Measurements from ENCODE around the gene B4GALT1. TPM values are rescaled to one million over a fixed set of nuclear protein-coding genes. Genes with fewer than 3 reads are reported as not detected.

The B4GALT1 gene
- total RNA-seq, 1 experiment from 2014 or later: 31.4 TPM

GRCh38 chr9:33210006-33210715 lies 43.0 kb upstream of the B4GALT1 start:
- Histone ChIP-seq H3K36me3 (ENCODE audit: control insufficient read depth in 1 of 2, insufficient read depth in 2 of 2, low read length in 2 of 2) (no peaks in the 10 kb centered on the region), H3K4me3 (replicated peaks in 1 of 2; ENCODE audit: low read depth in 1 of 2, low read length in 2 of 2) (no peak overlapping the region), H3K9me2 (ENCODE audit: insufficient read depth) (no peaks in the 10 kb centered on the region; the same call in 1 of the 2 replicates), H3K4me1 (ENCODE audit: control insufficient read depth in 1 of 2, insufficient read depth in 2 of 2, low read length in 2 of 2) (peaks cover 14 to 26% of the 10 kb centered on the region in 2 experiments), H3K9me3 (ENCODE audit: control insufficient read depth in 1 of 2, insufficient read depth in 1 of 2, low read depth in 1 of 2, low read length in 2 of 2) (no peaks in the 10 kb centered on the region), H3K79me2 (ENCODE audit: insufficient read depth, low read length) (no peaks in the 10 kb centered on the region), H4K20me1 (ENCODE audit: insufficient read depth) (no peaks in the 10 kb centered on the region), H3K27me3 (ENCODE audit: insufficient read depth, low read length) (no peaks in the 10 kb centered on the region), H2AFZ (ENCODE audit: low read depth, low read length, poor library complexity, severe bottlenecking) (no peak overlapping the region), H3K9ac (ENCODE audit: low read length) (no peak overlapping the region), H3K27ac (ENCODE audit: low read depth, low read length) (no peak overlapping the region), H3K4me2 (ENCODE audit: low read length) (no peak overlapping the region)
- TF ChIP-seq EZH2 (IDR thresholded peaks at IDR 0.05) (no peak), EGR1 (IDR thresholded peaks at IDR 0.05; ENCODE audit: low read depth) (no peak), RAD21 (IDR thresholded peaks at IDR 0.05; ENCODE audit: low read depth) (0 out of 2 replicates have a peak, but pooled peaks have one; percentile 3)
- no peak for ATAC-seq
- intact Hi-C loops (cut with micrococcal nuclease): no loop called here
- ChIA-PET POLR2A (no interaction called here), RAD21 (ENCODE audit: low non-redundant PET in 1 of 2, low total read pairs in 2 of 2, uncharacterized antibody in 2 of 2, unreplicated experiment in 2 of 2) (no interaction called here), CTCF (no interaction called here)
- no peak for DNase-seq (ENCODE audit: low read depth, low spot score)
- BruUV-seq (replicated peaks): no TSS peak

GRCh38 chr9:33209394-33209793 lies 42.3 kb upstream of the B4GALT1 start:
- no peak for DNase-seq (ENCODE audit: low read depth, low spot score)
- TF ChIP-seq SIN3A (IDR thresholded peaks at IDR 0.05; ENCODE audit: low read depth): no peak
- TF ChIP-seq SRF (IDR thresholded peaks at IDR 0.05; ENCODE audit: low read depth): no peak
- TF ChIP-seq POLR2AphosphoS5 (IDR thresholded peaks at IDR 0.05; ENCODE audit: low read depth, low read length): no peak
- no peak for TF ChIP-seq ZBTB33 (IDR thresholded peaks at IDR 0.05; ENCODE audit: extremely low read depth, insufficient replicate concordance, low read length)
- TF ChIP-seq ELF1 (IDR thresholded peaks at IDR 0.05; ENCODE audit: borderline replicate concordance, low read depth): no peak
- no peak for TF ChIP-seq ZNF274 (IDR thresholded peaks at IDR 0.05; ENCODE audit: low read depth, low read length)
- no peak for TF ChIP-seq SP1 (IDR thresholded peaks at IDR 0.05; ENCODE audit: low read depth)
- TF ChIP-seq YY1 (IDR thresholded peaks at IDR 0.05; ENCODE audit: extremely low read depth, insufficient replicate concordance, low read depth, low read length): no peak
- peaks cover 14 to 26% of the 10 kb centered on the region in 2 experiments for H3K4me1 ChIP-seq (ENCODE audit: control insufficient read depth in 1 of 2, insufficient read depth in 2 of 2, low read length in 2 of 2)
- BruUV-seq (replicated peaks): no TSS peak
- H3K36me3 ChIP-seq (ENCODE audit: control insufficient read depth in 1 of 2, insufficient read depth in 2 of 2, low read length in 2 of 2): no peaks in the 10 kb centered on the region
- intact Hi-C loops (cut with micrococcal nuclease): no loop called here
- no peaks in the 10 kb centered on the region for H3K27me3 ChIP-seq (ENCODE audit: insufficient read depth, low read length)
- no peak for ATAC-seq
- no peak overlapping the region for H3K4me2 ChIP-seq (ENCODE audit: low read length)
- H3K9me2 ChIP-seq (ENCODE audit: insufficient read depth): no peaks in the 10 kb centered on the region; the same call in 1 of the 2 replicates
- H2AFZ ChIP-seq (ENCODE audit: low read depth, low read length, poor library complexity, severe bottlenecking): no peak overlapping the region
- RAD21 ChIA-PET (ENCODE audit: low non-redundant PET in 1 of 2, low total read pairs in 2 of 2, uncharacterized antibody in 2 of 2, unreplicated experiment in 2 of 2): no interaction called here
- H3K79me2 ChIP-seq (ENCODE audit: insufficient read depth, low read length): no peaks in the 10 kb centered on the region
- POLR2A ChIA-PET: no interaction called here
- no peaks in the 10 kb centered on the region for H3K9me3 ChIP-seq (ENCODE audit: control insufficient read depth in 1 of 2, insufficient read depth in 1 of 2, low read depth in 1 of 2, low read length in 2 of 2)
- no peak overlapping the region for H3K4me3 ChIP-seq (replicated peaks in 1 of 2; ENCODE audit: low read depth in 1 of 2, low read length in 2 of 2)
- no peak overlapping the region for H3K9ac ChIP-seq (ENCODE audit: low read length)
- H4K20me1 ChIP-seq (ENCODE audit: insufficient read depth): no peaks in the 10 kb centered on the region
- H3K27ac ChIP-seq (ENCODE audit: low read depth, low read length): no peak overlapping the region
- CTCF ChIA-PET: no interaction called here

Measured in HCT116 (cell line).